VCaP (cell line): Measurements from ENCODE around the gene CDKN2B-AS1.

Experiments used
- H3K27ac ChIP-seq: fragments of 450-650 bp; 2 replicates; pipeline ENCODE4 v1.5.1; 2017
- TF ChIP-seq, protein P1 (sequence below): fragments of 450-650 bp; conservative IDR thresholded peaks from 2 replicates; pipeline ENCODE4 v1.5.1; 2017; ENCODE audit warnings: mild to moderate bottlenecking, moderate library complexity

CDKN2B-AS1 gene

DNA sequence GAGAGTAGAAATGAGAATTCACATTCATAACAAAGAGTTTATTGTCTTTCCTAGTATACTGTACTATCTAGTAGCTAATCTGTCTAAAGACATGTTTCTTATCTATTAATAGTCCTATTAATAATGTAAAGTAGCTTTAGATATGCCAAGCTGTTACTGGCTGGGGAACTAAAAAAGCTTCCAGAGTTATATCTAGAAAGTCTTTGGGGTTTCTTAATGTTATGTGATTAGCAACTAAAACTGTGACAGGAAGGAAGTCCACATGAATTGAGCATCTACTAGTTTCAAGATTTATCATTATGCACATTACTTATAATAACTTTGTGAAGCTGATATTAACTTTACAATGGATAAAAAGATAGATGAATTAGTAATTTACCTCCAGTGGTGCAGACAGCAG lies 137.2 kb downstream of the CDKN2B-AS1 start:
- no peak overlapping the region for H3K27ac ChIP-seq
- TF ChIP-seq, protein P1, sequence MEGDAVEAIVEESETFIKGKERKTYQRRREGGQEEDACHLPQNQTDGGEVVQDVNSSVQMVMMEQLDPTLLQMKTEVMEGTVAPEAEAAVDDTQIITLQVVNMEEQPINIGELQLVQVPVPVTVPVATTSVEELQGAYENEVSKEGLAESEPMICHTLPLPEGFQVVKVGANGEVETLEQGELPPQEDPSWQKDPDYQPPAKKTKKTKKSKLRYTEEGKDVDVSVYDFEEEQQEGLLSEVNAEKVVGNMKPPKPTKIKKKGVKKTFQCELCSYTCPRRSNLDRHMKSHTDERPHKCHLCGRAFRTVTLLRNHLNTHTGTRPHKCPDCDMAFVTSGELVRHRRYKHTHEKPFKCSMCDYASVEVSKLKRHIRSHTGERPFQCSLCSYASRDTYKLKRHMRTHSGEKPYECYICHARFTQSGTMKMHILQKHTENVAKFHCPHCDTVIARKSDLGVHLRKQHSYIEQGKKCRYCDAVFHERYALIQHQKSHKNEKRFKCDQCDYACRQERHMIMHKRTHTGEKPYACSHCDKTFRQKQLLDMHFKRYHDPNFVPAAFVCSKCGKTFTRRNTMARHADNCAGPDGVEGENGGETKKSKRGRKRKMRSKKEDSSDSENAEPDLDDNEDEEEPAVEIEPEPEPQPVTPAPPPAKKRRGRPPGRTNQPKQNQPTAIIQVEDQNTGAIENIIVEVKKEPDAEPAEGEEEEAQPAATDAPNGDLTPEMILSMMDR: no peak

DNA sequence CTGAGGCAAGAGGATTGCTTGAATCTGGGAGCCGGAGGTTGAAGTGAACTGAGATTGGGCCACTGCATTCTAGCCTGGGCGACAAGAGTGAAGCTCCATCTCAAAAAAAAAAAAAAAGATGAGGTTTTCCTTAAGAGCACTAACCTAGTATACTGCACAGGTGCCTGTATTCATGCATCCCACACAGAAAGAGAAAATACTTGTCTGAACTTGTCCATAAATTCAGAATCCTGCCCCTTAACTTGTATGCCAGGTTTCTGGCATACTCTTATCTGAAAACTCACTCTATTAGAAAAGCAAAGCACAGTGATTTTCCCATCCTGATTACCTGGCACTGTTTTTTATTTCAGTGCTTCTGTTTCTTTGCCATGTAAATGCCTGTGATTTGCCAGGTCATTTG lies 139.8 kb downstream of the CDKN2B-AS1 start:
- no peak overlapping the region for H3K27ac ChIP-seq
- TF ChIP-seq, protein P1: no peak

DNA sequence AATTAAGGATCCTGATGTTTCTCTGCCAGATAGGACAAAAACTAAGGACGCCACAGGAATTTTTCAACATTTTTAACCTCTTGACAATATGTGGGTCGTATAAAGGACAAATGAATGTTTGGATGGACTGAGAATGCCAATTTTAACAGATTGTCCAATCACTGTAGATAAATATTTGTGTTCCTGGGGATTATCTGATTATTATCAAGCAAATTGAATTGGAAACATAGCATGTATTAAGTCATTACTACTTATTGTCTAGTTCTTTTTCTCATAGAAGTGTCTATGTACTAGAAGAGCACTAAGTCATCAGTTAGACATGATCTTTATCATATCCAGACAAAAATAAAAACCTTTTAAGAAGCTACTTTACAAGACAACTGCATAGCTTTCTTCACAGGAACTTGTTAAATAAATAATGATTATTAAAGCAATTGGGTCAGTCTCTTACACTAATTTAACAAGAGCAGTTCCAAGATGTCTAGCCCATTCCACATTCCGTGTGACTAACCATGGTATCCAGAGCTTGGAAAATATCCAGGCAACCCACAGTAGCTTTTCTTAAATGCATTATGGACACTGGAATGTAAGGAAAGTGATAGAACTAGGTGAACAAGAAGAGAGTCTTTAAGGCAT lies 142.0 kb downstream of the CDKN2B-AS1 start:
- H3K27ac ChIP-seq: no peak overlapping the region
- TF ChIP-seq, protein P1: no peak

DNA sequence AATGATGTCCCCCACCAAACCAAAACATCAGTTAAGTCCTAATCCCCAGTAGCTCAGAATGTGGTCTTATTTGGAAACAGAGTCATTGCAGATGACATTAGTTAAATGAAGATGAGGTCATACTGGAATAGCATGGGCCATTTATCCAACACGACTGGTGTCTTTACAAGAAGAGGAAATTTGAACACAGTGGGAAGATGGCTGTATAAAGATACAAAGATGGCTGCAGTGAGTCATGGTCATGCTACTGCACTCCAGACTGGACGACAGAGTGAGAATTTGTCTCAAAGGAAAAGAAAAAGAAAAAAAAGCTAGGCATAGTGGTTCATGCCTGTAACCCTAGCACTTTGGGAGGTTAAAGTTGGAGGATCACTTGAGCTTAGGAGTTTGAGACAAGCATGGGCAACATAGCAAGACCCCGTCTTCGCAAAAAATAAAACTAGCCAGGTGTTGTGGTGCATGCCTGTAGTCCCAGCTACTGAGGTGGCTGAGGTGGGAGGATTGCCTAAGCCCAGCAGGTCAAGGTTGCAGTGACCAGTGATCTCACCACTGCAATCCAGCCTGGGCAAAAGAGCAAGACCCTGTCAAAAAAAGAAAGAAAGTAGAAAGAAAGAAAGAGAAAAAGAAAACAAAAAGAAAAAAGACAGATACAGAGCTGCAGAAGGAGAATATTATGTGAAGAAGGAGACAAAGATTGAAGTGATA lies 144.5 kb downstream of the CDKN2B-AS1 start:
- TF ChIP-seq, protein P1: no peak
- no peak overlapping the region for H3K27ac ChIP-seq

DNA sequence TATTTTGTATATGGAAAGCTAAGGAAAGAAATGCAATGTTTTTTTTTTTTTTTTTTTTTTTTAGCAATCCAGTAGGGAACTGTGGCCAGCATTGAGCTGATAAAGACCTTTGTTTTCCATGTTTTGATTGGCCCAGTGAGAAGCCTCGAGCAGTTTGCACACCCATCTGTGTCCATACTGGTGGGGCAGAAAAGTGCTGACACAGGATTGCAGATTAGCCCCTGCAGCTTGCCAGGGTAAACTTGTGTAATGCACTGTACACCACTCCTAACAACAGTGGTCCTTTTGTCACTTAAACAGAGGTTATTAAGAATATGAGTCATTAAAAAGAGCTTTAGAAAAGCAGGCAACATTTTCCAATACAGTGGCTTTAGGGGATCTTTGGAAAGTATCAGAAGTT lies 147.3 kb downstream of the CDKN2B-AS1 start:
- TF ChIP-seq, protein P1: no peak
- H3K27ac ChIP-seq: no peak overlapping the region

DNA sequence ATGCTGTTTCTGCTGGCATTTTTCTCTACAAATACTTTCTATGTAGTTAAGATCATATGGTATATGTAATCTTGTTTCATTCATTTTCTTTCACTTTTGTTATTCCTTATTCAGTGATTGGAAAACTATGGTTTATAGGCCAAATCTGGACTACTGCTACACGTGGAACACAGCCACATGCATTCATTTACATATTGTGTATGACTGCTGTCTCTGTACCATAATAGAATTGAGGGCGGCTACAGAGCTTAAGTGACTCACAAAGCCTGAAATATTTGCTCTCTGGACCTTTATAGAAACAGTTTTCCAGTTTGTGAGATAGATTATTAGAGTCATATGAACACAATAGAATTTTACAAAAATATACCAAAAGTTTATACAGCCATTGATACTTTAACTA lies 148.1 kb downstream of the CDKN2B-AS1 start:
- no peak overlapping the region for H3K27ac ChIP-seq
- TF ChIP-seq, protein P1: no peak

DNA sequence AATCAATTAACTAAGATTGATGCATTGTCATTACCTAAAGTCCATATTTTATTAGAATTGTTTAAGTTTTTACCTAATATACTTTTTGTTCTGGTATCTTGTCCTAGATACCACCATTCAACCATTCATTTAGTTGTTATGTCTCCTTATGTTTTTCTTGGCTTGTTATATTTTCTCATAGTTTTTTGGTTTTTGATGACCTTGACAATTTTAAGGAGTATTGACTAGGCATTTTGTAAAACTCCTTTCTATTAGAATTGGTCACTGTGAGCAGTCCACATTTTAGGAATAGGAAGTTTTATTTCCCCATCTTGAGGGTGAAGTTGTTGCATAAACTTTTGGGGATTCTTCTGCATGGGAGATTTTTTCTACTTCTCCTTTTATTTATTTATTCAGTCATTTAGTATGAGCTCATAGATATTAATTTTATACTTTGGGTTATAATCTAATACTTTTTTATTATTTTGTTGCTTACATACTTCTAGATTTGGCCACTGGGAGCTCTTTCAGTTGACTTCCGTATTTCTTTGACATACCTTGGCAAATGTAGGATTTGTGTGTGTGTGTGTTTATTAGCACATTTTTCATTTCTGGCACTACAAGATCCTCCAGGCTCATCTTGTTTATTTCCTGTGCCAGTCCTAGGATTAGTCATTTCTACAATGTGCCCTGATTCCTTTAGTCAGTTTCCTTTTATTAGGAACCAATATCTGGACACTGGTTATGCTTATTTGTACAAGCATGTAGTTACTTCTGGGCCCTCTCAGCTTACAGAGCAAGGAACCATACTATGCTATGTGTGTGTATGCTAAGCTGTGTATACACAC lies 149.4 kb downstream of the CDKN2B-AS1 start:
- H3K27ac ChIP-seq: no peak overlapping the region
- TF ChIP-seq, protein P1: no peak; the same call in 1 of the 2 replicates
